HCT116 (cell line): Measurements from ENCODE around the gene ZDHHC3. TPM values are rescaled to one million over a fixed set of nuclear protein-coding genes. Genes with fewer than 3 reads are reported as not detected.

ENCODE experiments used
- ATAC-seq: fragments of 200-7000 bp; cut with Tn5 transposase; 2 replicates; pipeline ENCODE4 v1.9.1; 2020; ENCODE audit warnings: mild to moderate bottlenecking, moderate library complexity
- BruUV-seq: library from RNA; stranded (reverse); fragments of 400-500 nt; replicated peaks from 2 replicates; lab custom pipeline; 2021; lab: Mats Ljungman, UMichigan
- CTCF ChIA-PET: fragments of 300-600 bp; sonication (Branson Sonifier 250); formaldehyde crosslinking; loops from one replicate; lab custom pipeline; 2021; ENCODE audit warnings: antibody characterized with exemption; lab: Charles Lee
- POLR2A ChIA-PET: fragments of 300-600, 350-600 bp; sonication (Branson Sonifier 250); formaldehyde crosslinking; loops from one replicate; lab custom pipeline; 2021; ENCODE audit warnings: antibody characterized with exemption; lab: Charles Lee
- RAD21 ChIA-PET, 2 experiments: fragments of 300-600 bp; sonication (Branson Sonifier 250); formaldehyde crosslinking; loops; one replicate each; lab custom pipeline; 2023; ENCODE audit warnings: low total read pairs in 2 of 2; ENCODE audit not compliant: uncharacterized antibody in 2 of 2, unreplicated experiment in 2 of 2, low non-redundant PET in 1 of 2; lab: Charles Lee
- DNase-seq: peaks from one replicate; pipeline ENCODE4 v3.0.0-alpha.2; 2010; ENCODE audit warnings: low read depth, low spot score
- H2AFZ ChIP-seq: fragments of 200-600 bp; shearing (Covaris generic), sonication (generic); 2 replicates; pipeline ENCODE4 v1.6.1; 2017; ENCODE audit warnings: low read depth, mixed run types, mixed read lengths, antibody characterized with exemption, low read length; ENCODE audit not compliant: poor library complexity, severe bottlenecking
- H3K27ac ChIP-seq: 2 replicates; pipeline ENCODE4 v1.5.1; 2012; ENCODE audit warnings: low read depth, low read length
- H3K27me3 ChIP-seq: fragments of 200-600 bp; sonication (generic); 2 replicates; pipeline ENCODE4 v1.6.1; 2016; ENCODE audit warnings: mixed run types, low read length, mixed read lengths; ENCODE audit not compliant: insufficient read depth
- H3K36me3 ChIP-seq, 2 experiments: fragments of 200-500 bp in 1 of 2; fragments of 200-600 bp in 1 of 2; sonication (Bioruptor generic) in 1 of 2; sonication (generic) in 1 of 2; 2 replicates each; pipeline versions ENCODE4 v1.5.1 to v1.6.1; 2014 to 2016; ENCODE audit warnings: low read length in 2 of 2, inconsistent platforms in 1 of 2, mixed read lengths in 1 of 2, mixed run types in 1 of 2; ENCODE audit not compliant: insufficient read depth in 2 of 2, control insufficient read depth in 1 of 2
- H3K4me1 ChIP-seq, 2 experiments: fragments of 200-600 bp in 1 of 2; sonication (generic) in 1 of 2; 2 replicates each; pipeline versions ENCODE4 v1.5.1 to v1.6.1; 2012 to 2017; ENCODE audit warnings: low read length in 2 of 2, inconsistent platforms in 1 of 2, mild to moderate bottlenecking in 1 of 2, mixed read lengths in 1 of 2, mixed run types in 1 of 2, moderate library complexity in 1 of 2; ENCODE audit not compliant: insufficient read depth in 2 of 2, control insufficient read depth in 1 of 2
- H3K4me2 ChIP-seq: fragments of 200-600 bp; sonication (generic); 2 replicates; pipeline ENCODE4 v1.6.1; 2017; ENCODE audit warnings: mixed run types, low read length, mixed read lengths
- H3K4me3 ChIP-seq, 2 experiments: fragments of 200-600 bp in 1 of 2; sonication (generic) in 1 of 2; replicated peaks in 1 of 2; 2 replicates each; pipeline ENCODE4 v1.5.1; 2011 to 2016; ENCODE audit warnings: low read length in 2 of 2, control low read depth in 1 of 2, low read depth in 1 of 2, mild to moderate bottlenecking in 1 of 2, mixed read lengths in 1 of 2, mixed run types in 1 of 2
- H3K79me2 ChIP-seq: fragments of 200-600 bp; sonication (generic); 2 replicates; pipeline ENCODE4 v1.6.1; 2017; ENCODE audit warnings: mild to moderate bottlenecking, mixed run types, low read length, moderate library complexity, mixed read lengths; ENCODE audit not compliant: insufficient read depth
- H3K9ac ChIP-seq: fragments of 200-600 bp; sonication (generic); 2 replicates; pipeline ENCODE4 v1.6.1; 2016; ENCODE audit warnings: low read length, mixed read lengths
- H3K9me2 ChIP-seq: fragments of 200-600 bp; sonication (generic), shearing (Covaris generic); 2 replicates; pipeline ENCODE4 v1.6.1; 2017; ENCODE audit warnings: mixed run types, mild to moderate bottlenecking, moderate library complexity; ENCODE audit not compliant: insufficient read depth
- H3K9me3 ChIP-seq, 2 experiments: fragments of 200-500 bp in 1 of 2; fragments of 200-600 bp in 1 of 2; sonication (Bioruptor generic) in 1 of 2; sonication (generic) in 1 of 2; 2 replicates each; pipeline ENCODE4 v1.6.1; 2014 to 2017; ENCODE audit warnings: low read length in 2 of 2, mixed read lengths in 2 of 2, inconsistent platforms in 1 of 2, low read depth in 1 of 2, mild to moderate bottlenecking in 1 of 2, mixed run types in 1 of 2, moderate library complexity in 1 of 2; ENCODE audit not compliant: control insufficient read depth in 1 of 2, insufficient read depth in 1 of 2
- H4K20me1 ChIP-seq: fragments of 200-600 bp; sonication (generic), shearing (Covaris generic); 2 replicates; pipeline ENCODE4 v1.6.1; 2017; ENCODE audit warnings: mixed run types, mild to moderate bottlenecking, moderate library complexity; ENCODE audit not compliant: insufficient read depth
- CBX3 ChIP-seq: IDR thresholded peaks from 2 replicates; pipeline ENCODE4 v1.6.1; 2012; ENCODE audit warnings: low read depth
- CEBPB ChIP-seq: IDR thresholded peaks from 2 replicates; pipeline ENCODE4 v1.6.1; 2012; ENCODE audit warnings: low read depth
- EGR1 ChIP-seq: IDR thresholded peaks from 2 replicates; pipeline ENCODE4 v1.6.1; 2012; ENCODE audit warnings: low read depth
- POLR2A ChIP-seq: IDR thresholded peaks from 2 replicates; pipeline ENCODE4 v1.7.0; 2011; ENCODE audit warnings: borderline replicate concordance; ENCODE audit not compliant: insufficient read depth, insufficient read length; ENCODE audit errors: extremely low read depth
- RAD21 ChIP-seq: IDR thresholded peaks from 2 replicates; pipeline ENCODE4 v1.6.1; 2012; ENCODE audit warnings: low read depth, mild to moderate bottlenecking
- SIN3A ChIP-seq: IDR thresholded peaks from 2 replicates; pipeline ENCODE4 v1.6.1; 2012; ENCODE audit warnings: low read depth
- SP1 ChIP-seq: IDR thresholded peaks from 2 replicates; pipeline ENCODE4 v1.6.1; 2012; ENCODE audit warnings: low read depth
- TCF7L2 ChIP-seq: IDR thresholded peaks from 2 replicates; pipeline ENCODE4 v1.7.0; 2011; ENCODE audit warnings: borderline replicate concordance, inconsistent platforms; ENCODE audit not compliant: insufficient read depth, insufficient read length; ENCODE audit errors: extremely low read depth
- YY1 ChIP-seq: IDR thresholded peaks from 2 replicates; pipeline ENCODE4 v1.6.1; 2011; ENCODE audit warnings: low read length, low read depth, moderate library complexity, mild to moderate bottlenecking; ENCODE audit not compliant: insufficient replicate concordance; ENCODE audit errors: extremely low read depth
- ZNF274 ChIP-seq: fragments of 200-500 bp; sonication (Bioruptor generic); IDR thresholded peaks from 2 replicates; pipeline ENCODE4 v1.6.1; 2014; ENCODE audit warnings: mild to moderate bottlenecking, low read depth, low read length, inconsistent platforms
- intact Hi-C: fragments of 100-400 bp; cut with micrococcal nuclease; formaldehyde crosslinking; loops from 2 replicates; pipeline ENCODE4 v1.10.0; 2022
- total RNA-seq: library from RNA; stranded (reverse); gene quantifications from one replicate; pipeline ENCODE4 v1.2.1, GENCODE V29; 2021; ENCODE audit not compliant: unreplicated experiment
- TF ChIP-seq, protein P1 (sequence below), 3 experiments: fragments of 200-600 bp in 1 of 3; sonication (generic) in 1 of 3; IDR thresholded peaks in 2 of 3; conservative IDR thresholded peaks in 1 of 3; 2 replicates each; pipeline ENCODE4 v1.5.1; 2012 to 2017; ENCODE audit warnings: low read depth in 2 of 3, low read length in 2 of 3, antibody characterized with exemption in 1 of 3, borderline replicate concordance in 1 of 3, control low read depth in 1 of 3, mild to moderate bottlenecking in 1 of 3, mixed read lengths in 1 of 3, mixed run types in 1 of 3, moderate library complexity in 1 of 3; ENCODE audit not compliant: insufficient read depth in 1 of 3
- TF ChIP-seq, protein P2 (sequence below): IDR thresholded peaks from 2 replicates; pipeline ENCODE4 v1.6.1; 2012; ENCODE audit warnings: low read depth
- TF ChIP-seq, protein P3 (sequence below): IDR thresholded peaks from 2 replicates; pipeline ENCODE4 v1.6.1; 2011; ENCODE audit warnings: mild to moderate bottlenecking, low read length, moderate library complexity; ENCODE audit not compliant: insufficient replicate concordance; ENCODE audit errors: extremely low read depth

The ZDHHC3 gene
- total RNA-seq, 1 experiment from 2014 or later = 61.1 TPM

DNA sequence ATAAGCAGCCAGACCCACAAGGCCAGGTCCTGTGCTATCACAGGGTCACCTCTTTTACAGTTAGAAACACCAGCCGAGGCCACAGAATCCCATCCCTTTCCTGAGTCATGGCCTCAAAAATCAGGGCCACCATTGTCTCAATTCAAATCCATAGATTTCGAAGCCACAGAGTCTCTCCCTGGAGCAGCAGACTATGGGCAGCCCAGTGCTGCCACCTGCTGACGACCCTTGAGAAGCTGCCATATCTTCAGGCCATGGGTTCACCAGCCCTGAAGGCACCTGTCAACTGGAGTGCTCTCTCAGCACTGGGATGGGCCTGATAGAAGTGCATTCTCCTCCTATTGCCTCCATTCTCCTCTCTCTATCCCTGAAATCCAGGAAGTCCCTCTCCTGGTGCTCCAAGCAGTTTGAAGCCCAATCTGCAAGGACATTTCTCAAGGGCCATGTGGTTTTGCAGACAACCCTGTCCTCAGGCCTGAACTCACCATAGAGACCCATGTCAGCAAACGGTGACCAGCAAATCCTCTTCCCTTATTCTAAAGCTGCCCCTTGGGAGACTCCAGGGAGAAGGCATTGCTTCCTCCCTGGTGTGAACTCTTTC, 62.0 kb downstream of the ZDHHC3 start:
- Histone ChIP-seq H3K9ac (no peak overlapping the region), H3K9me3 (no peaks in the 10 kb centered on the region), H3K4me3 (no peak overlapping the region), H3K4me2 (no peak overlapping the region), H2AFZ (no peak overlapping the region), H3K36me3 (no peaks in the 10 kb centered on the region), H3K4me1 (no peaks in the 10 kb centered on the region), H4K20me1 (no peaks in the 10 kb centered on the region), H3K27ac (no peak overlapping the region), H3K79me2 (no peaks in the 10 kb centered on the region), H3K27me3 (no peaks in the 10 kb centered on the region), H3K9me2 (no peaks in the 10 kb centered on the region)
- intact Hi-C loops = loop anchor here (1.0 to 10.0 kb wide), 3 partner anchors 269 to 591 kb away; partner anchors contain the start of gene ZNF35
- peak; percentile 85 for ATAC-seq
- ChIA-PET POLR2A (no interaction called here), CTCF (interaction anchor here (0.9 to 2.2 kb wide), 6 partner anchors 10 to 576 kb away, joined by 3 to 11 read pairs (median 4); partner anchors contain the start of gene TCAIM), RAD21 (no interaction called here)
- TF ChIP-seq, protein P1, sequence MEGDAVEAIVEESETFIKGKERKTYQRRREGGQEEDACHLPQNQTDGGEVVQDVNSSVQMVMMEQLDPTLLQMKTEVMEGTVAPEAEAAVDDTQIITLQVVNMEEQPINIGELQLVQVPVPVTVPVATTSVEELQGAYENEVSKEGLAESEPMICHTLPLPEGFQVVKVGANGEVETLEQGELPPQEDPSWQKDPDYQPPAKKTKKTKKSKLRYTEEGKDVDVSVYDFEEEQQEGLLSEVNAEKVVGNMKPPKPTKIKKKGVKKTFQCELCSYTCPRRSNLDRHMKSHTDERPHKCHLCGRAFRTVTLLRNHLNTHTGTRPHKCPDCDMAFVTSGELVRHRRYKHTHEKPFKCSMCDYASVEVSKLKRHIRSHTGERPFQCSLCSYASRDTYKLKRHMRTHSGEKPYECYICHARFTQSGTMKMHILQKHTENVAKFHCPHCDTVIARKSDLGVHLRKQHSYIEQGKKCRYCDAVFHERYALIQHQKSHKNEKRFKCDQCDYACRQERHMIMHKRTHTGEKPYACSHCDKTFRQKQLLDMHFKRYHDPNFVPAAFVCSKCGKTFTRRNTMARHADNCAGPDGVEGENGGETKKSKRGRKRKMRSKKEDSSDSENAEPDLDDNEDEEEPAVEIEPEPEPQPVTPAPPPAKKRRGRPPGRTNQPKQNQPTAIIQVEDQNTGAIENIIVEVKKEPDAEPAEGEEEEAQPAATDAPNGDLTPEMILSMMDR (IDR thresholded peaks at IDR 0.05 in 2 of 3, conservative IDR thresholded peaks at IDR 0.05 in 1 of 3; ENCODE audit: borderline replicate concordance in 1 of 3, insufficient read depth in 1 of 3, low read depth in 2 of 3, low read length in 2 of 3) = peak; percentile 64 to 79 (median 77)
- no peak for TF ChIP-seq SIN3A
- TF ChIP-seq CBX3 = no peak
- no peak for TF ChIP-seq CEBPB
- no peak for TF ChIP-seq EGR1
- TF ChIP-seq, protein P2, sequence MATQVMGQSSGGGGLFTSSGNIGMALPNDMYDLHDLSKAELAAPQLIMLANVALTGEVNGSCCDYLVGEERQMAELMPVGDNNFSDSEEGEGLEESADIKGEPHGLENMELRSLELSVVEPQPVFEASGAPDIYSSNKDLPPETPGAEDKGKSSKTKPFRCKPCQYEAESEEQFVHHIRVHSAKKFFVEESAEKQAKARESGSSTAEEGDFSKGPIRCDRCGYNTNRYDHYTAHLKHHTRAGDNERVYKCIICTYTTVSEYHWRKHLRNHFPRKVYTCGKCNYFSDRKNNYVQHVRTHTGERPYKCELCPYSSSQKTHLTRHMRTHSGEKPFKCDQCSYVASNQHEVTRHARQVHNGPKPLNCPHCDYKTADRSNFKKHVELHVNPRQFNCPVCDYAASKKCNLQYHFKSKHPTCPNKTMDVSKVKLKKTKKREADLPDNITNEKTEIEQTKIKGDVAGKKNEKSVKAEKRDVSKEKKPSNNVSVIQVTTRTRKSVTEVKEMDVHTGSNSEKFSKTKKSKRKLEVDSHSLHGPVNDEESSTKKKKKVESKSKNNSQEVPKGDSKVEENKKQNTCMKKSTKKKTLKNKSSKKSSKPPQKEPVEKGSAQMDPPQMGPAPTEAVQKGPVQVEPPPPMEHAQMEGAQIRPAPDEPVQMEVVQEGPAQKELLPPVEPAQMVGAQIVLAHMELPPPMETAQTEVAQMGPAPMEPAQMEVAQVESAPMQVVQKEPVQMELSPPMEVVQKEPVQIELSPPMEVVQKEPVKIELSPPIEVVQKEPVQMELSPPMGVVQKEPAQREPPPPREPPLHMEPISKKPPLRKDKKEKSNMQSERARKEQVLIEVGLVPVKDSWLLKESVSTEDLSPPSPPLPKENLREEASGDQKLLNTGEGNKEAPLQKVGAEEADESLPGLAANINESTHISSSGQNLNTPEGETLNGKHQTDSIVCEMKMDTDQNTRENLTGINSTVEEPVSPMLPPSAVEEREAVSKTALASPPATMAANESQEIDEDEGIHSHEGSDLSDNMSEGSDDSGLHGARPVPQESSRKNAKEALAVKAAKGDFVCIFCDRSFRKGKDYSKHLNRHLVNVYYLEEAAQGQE = peak; percentile 19; the same call in 1 of the 2 replicates
- no peak for TF ChIP-seq POLR2A
- TF ChIP-seq YY1 = peak; percentile 46
- TF ChIP-seq ZNF274 = no peak
- TF ChIP-seq, protein P3, sequence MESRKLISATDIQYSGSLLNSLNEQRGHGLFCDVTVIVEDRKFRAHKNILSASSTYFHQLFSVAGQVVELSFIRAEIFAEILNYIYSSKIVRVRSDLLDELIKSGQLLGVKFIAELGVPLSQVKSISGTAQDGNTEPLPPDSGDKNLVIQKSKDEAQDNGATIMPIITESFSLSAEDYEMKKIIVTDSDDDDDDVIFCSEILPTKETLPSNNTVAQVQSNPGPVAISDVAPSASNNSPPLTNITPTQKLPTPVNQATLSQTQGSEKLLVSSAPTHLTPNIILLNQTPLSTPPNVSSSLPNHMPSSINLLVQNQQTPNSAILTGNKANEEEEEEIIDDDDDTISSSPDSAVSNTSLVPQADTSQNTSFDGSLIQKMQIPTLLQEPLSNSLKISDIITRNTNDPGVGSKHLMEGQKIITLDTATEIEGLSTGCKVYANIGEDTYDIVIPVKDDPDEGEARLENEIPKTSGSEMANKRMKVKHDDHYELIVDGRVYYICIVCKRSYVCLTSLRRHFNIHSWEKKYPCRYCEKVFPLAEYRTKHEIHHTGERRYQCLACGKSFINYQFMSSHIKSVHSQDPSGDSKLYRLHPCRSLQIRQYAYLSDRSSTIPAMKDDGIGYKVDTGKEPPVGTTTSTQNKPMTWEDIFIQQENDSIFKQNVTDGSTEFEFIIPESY = no peak
- peak; percentile 89 for TF ChIP-seq RAD21
- TF ChIP-seq TCF7L2 = no peak
- no peak for TF ChIP-seq SP1
- BruUV-seq = no TSS peak
- peak; percentile 40 for DNase-seq
